Right cardiac atrium (tissue), 5 donors: Measurements from ENCODE around the gene BRWD1. TPM values are rescaled to one million over a fixed set of nuclear protein-coding genes. Genes with fewer than 3 reads are reported as not detected.

Experiments used
- ATAC-seq, 2 donors: fragments of 200-7000 bp; cut with Tn5 transposase; one replicate each; pipeline versions ENCODE4 v1.8.0 to v1.9.1; 2020; ENCODE audit warnings: moderate library complexity in 2 of 2, mild to moderate bottlenecking in 1 of 2
- DNase-seq, 3 donors: peaks; one replicate each; pipeline ENCODE4 v3.0.0-alpha.2; 2020
- H3K27ac ChIP-seq: one replicate; pipeline ENCODE4 v1.5.1; 2013; ENCODE audit warnings: mild to moderate bottlenecking, low read length, control low read depth, moderate library complexity
- H3K27me3 ChIP-seq: one replicate; pipeline ENCODE4 v1.6.1; 2013; ENCODE audit not compliant: control insufficient read depth, insufficient read depth
- H3K4me1 ChIP-seq: one replicate; pipeline ENCODE4 v1.6.1; 2013; ENCODE audit warnings: low read length; ENCODE audit not compliant: control insufficient read depth, insufficient read depth
- H3K4me3 ChIP-seq: one replicate; pipeline ENCODE4 v1.5.1; 2013; ENCODE audit warnings: low read length, control low read depth
- H3K9me3 ChIP-seq: one replicate; pipeline ENCODE4 v1.6.1; 2013; ENCODE audit warnings: low read length; ENCODE audit not compliant: control insufficient read depth
- WGBS: extraction: QIAGEN DNeasy Blood & Tissue Kit; methylation state at CpG from one replicate; pipeline ENCODE4 v1.1.7; 2013; 5-methylcytosine and 5-hydroxymethylcytosine counted together
- intact Hi-C, 4 donors: fragments of 100-400 bp; cut with DNase I; formaldehyde crosslinking; loops; one replicate each; pipeline versions ENCODE4 v1.11.0 to v1.14.0; 2022 to 2023
- polyA plus RNA-seq: library from polyadenylated mRNA; stranded (reverse); fragments of 200-250 nt; gene quantifications from one replicate; pipeline ENCODE4 v1.2.3, GENCODE V29; 2013
- total RNA-seq, 4 donors: library from RNA; stranded (reverse); fragmentation: NEBNext Ultra II Directional; extraction: Animal tissue kit (Norgen Biotek cat#: 25700); gene quantifications; one replicate each; pipeline ENCODE4 v1.2.1, GENCODE V29; 2021
- donor health status: healthy with polysubstance abuse.
- donor health status: DM: no; HTN: yes; CAD: no.
- donor health status: DM: no; HTN: no; CAD: no.
- donor health status: DM: no; HTN: yes; CAD: no; lungs with severe emphysema.
- donor health status: DM: yes; HTN: yes; CAD: no.

Gene BRWD1
- total and polyA plus RNA-seq, 5 donors, result 13.4 to 36.9 (median 31.3) TPM

DNA sequence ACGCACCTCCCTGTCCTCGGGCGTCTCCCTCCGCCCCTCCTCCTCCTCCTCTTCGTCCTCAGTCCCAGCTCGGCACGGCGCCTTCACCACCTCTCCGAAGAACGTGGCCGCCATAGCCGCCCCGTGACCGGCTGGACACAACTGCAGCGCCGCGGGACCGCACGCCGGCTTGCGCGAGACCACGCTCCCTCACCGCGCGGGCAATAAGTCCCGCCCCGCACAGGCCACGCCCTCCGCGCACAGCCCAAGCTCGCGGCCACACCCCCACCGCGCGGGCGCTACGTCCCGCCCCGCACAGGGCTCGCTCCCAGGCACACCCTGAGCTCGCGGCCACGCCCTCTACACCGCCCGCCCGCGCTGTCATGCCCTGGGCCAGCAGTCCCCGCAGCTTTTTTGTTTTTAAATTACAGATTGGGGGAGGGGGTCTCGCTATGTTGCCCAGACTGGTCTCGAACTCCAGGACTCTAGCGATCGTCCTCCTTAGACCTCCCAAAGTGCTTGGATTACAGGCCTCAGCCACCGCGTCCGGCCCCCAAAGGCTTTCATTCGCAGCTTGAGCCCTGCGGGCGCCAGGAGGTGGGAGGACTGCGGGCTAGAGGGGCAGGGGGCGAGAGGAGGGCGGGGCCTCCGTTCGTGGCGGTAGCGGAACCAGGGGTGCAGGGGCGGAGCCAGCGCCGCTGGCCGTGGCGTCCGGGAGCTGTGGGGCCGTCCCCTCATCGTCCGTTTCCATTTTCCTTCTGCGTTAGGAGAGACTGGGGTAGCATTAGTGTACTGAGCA lies 130.0 kb downstream of the BRWD1 start, which contains the start of gene PSMG1:
Gene PSMG1 (minus strand): TSS at position 180 of the 778 bp plus-strand sequence. CDS start 66 bp downstream, at position 114.
- H3K4me3 ChIP-seq, result peak within 1 kb of the TSS; percentile 63
- H3K27me3 ChIP-seq, result no peaks in the 10 kb centered on the region
- ATAC-seq, result peak; percentile 98 to 99
- peak within 1 kb of the TSS; percentile 81 for H3K27ac ChIP-seq
- intact Hi-C loops, result no loop called here
- no peaks in the 10 kb centered on the region for H3K9me3 ChIP-seq
- no peaks in the 10 kb centered on the region for H3K4me1 ChIP-seq
- WGBS, result 0% methylated on average over 75 of the region's 76 CpGs
- DNase-seq, result peak; percentile 96 to 99 (median 98)

- WGBS, result 2% methylated on average over 51 of the region's 51 CpGs
- Histone ChIP-seq H3K4me1 (no peaks in the 10 kb centered on the region), H3K9me3 (no peaks in the 10 kb centered on the region), H3K27me3 (no peaks in the 10 kb centered on the region), H3K4me3 (peak overlapping the region; percentile 63), H3K27ac (peak overlapping the region; percentile 14)
- DNase-seq, result no peak
- intact Hi-C loops, result no loop called here
- peak; percentile 2 to 8 for ATAC-seq
Observed at GRCh38 chr21:39182484-39183271, 130.8 kb downstream of the BRWD1 start.

DNA sequence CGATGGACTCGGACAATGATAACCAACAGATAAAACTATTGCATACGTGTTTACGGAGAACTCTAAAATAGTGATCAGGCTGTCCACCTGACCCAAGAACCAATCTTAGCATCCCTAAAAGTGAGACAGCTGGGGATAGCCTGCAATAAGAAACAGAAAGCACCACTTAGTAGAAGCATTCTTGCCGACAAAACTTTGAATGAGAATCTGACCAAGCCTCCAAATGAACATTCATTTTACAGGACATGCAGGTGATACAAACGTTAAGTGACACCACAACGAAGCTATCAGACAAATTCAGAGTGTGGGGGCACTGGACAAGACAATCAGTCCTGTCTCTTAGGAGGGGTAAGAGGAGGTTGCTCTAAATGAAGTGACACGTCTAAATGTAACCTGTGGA lies 131.4 kb downstream of the BRWD1 start:
- intact Hi-C loops, result no loop called here
- Histone ChIP-seq H3K4me1 (no peaks in the 10 kb centered on the region), H3K9me3 (no peaks in the 10 kb centered on the region), H3K27ac (no peak overlapping the region), H3K27me3 (no peaks in the 10 kb centered on the region), H3K4me3 (peak overlapping the region; percentile 63)
- ATAC-seq, result no peak
- DNase-seq, result no peak
- WGBS, result 60% methylated on average over 8 of the region's 8 CpGs

DNA sequence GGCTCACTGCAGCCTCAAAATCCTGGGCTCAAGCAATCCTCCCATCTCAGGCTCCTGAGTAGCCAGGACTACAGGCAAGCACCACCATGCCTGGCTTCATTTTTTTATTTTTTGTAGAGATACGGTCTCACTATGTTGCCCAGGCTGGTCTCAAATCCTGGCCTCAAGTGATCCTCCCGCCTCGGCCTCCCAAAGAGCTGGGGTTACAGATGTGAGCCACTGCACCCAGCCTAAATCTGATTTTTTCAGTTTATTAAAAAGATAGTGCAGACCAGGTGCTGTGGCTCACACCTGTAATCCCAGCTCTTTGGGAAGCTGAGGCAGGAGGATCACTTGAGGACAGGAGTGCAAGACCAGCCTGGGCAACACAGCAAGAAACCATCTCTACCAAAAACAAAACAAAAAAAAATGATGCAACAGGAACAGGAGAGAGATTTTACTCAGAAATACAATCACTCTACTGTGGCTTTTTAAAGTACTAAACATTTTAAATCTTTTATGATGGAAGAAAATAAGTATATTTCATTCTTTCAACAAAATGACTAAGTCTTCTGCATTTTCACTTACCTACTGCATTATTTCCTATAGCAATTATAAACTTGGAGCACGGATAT lies 132.1 kb downstream of the BRWD1 start:
- no peak for DNase-seq
- Histone ChIP-seq H3K4me3 (no peak overlapping the region), H3K4me1 (no peaks in the 10 kb centered on the region), H3K9me3 (no peaks in the 10 kb centered on the region), H3K27ac (no peak overlapping the region), H3K27me3 (no peaks in the 10 kb centered on the region)
- intact Hi-C loops, result no loop called here
- 89% methylated on average over 4 of the region's 4 CpGs for WGBS
- no peak for ATAC-seq

- Histone ChIP-seq H3K27ac (no peak overlapping the region), H3K4me1 (no peaks in the 10 kb centered on the region), H3K9me3 (no peaks in the 10 kb centered on the region), H3K4me3 (no peak overlapping the region), H3K27me3 (no peaks in the 10 kb centered on the region)
- DNase-seq (no peak), ATAC-seq (no peak)
- intact Hi-C loops, result no loop called here
- WGBS, result 96% methylated on average over 2 of the region's 2 CpGs
Observed at GRCh38 chr21:39180429-39181019, 132.9 kb downstream of the BRWD1 start.

DNA sequence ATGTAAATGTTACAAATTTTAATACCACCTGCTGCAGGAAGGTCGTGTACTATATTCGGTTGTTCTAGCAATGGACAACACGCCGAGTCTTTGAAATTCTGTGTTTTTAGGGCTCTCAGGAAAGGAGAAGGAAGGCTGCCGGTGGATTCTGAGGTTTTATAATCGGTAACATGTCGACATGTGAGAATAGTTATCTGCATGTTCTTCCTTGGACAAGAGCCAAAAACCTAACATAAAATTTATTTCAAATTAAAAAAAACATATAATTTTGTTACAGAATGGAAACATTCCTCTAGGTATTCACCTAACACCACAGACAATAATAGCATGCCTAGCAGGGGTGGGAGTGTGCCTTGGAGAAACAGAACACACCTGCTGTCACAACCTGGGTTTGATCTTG lies 135.0 kb downstream of the BRWD1 start:
- 81% methylated on average over 7 of the region's 7 CpGs for WGBS
- H3K4me1 ChIP-seq, result no peaks in the 10 kb centered on the region
- H3K4me3 ChIP-seq, result no peak overlapping the region
- intact Hi-C loops, result no loop called here
- no peak overlapping the region for H3K27ac ChIP-seq
- H3K27me3 ChIP-seq, result no peaks in the 10 kb centered on the region
- ATAC-seq, result no peak
- no peak for DNase-seq
- no peaks in the 10 kb centered on the region for H3K9me3 ChIP-seq

DNA sequence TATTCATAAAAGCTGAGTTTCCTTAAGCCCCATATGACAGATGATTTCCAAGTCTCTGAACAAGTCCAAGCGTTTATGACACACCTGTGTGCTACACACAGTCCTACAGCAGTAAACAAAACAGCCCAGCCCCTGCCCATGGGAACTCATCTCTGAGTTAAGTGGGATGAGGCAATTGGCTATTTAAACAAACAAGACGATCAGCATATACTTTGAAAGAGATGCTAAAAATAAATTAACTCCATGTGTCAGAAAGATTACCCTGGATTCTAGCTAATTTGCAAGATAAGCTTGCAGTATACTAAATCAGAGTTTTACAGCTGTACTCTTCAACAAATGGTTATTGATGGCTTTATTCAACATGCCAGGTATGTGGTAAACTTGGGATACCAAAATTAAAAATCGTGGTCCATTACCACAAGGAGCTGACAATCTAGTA lies 137.1 kb downstream of the BRWD1 start:
- intact Hi-C loops, result no loop called here
- H3K27ac ChIP-seq, result no peak overlapping the region
- WGBS, result 35% methylated on average over 3 of the region's 3 CpGs
- no peaks in the 10 kb centered on the region for H3K9me3 ChIP-seq
- ATAC-seq (no peak), DNase-seq (no peak)
- H3K27me3 ChIP-seq, result no peaks in the 10 kb centered on the region
- H3K4me3 ChIP-seq, result no peak overlapping the region
- H3K4me1 ChIP-seq, result no peaks in the 10 kb centered on the region

DNA sequence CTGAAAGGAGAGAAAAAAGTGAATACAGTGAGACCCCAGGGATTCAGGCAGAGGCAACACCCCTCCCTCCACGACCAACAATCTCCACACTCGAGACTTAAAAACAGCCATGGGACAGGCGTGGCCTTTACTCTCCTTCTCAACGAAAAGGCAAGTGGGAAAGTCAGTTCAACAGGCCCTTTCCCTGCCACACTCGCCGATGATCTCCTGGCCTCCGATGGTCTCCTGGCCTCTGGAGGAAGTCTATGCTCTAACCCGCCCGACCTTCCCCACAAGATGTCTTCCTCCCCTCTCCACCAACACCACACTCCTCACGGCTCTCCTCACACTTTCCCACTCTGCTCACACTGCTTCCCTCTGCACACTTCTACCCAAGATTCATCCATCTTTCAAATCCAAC lies 137.8 kb downstream of the BRWD1 start:
- H3K9me3 ChIP-seq, result no peaks in the 10 kb centered on the region
- 80% methylated on average over 10 of the region's 10 CpGs for WGBS
- no peaks in the 10 kb centered on the region for H3K27me3 ChIP-seq
- DNase-seq (no peak), ATAC-seq (no peak)
- no peaks in the 10 kb centered on the region for H3K4me1 ChIP-seq
- H3K27ac ChIP-seq, result no peak overlapping the region
- intact Hi-C loops, result no loop called here
- no peak overlapping the region for H3K4me3 ChIP-seq

DNA sequence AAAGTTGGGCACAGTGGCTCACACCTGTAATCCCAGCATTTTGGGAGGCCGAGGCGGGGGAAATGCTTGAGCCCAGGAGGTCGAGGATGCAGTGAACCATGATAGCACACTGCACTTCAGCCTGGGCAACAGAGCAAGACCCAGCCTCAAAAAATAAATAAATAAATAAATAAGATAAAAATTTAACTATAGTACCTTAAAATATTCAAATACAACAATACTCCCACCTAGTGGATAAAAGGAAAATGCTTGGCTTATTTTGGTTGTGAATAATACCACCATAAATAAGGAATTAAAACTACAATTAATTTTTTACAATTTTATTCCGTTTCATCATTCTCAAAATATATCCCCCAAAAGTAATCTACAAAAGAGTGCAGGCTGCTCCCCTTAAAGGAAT lies 138.3 kb downstream of the BRWD1 start:
- Histone ChIP-seq H3K4me1 (no peaks in the 10 kb centered on the region), H3K27me3 (no peaks in the 10 kb centered on the region), H3K4me3 (no peak overlapping the region), H3K27ac (no peak overlapping the region), H3K9me3 (no peaks in the 10 kb centered on the region)
- 89% methylated on average over 4 of the region's 4 CpGs for WGBS
- no peak for ATAC-seq
- intact Hi-C loops, result no loop called here
- no peak for DNase-seq

DNA sequence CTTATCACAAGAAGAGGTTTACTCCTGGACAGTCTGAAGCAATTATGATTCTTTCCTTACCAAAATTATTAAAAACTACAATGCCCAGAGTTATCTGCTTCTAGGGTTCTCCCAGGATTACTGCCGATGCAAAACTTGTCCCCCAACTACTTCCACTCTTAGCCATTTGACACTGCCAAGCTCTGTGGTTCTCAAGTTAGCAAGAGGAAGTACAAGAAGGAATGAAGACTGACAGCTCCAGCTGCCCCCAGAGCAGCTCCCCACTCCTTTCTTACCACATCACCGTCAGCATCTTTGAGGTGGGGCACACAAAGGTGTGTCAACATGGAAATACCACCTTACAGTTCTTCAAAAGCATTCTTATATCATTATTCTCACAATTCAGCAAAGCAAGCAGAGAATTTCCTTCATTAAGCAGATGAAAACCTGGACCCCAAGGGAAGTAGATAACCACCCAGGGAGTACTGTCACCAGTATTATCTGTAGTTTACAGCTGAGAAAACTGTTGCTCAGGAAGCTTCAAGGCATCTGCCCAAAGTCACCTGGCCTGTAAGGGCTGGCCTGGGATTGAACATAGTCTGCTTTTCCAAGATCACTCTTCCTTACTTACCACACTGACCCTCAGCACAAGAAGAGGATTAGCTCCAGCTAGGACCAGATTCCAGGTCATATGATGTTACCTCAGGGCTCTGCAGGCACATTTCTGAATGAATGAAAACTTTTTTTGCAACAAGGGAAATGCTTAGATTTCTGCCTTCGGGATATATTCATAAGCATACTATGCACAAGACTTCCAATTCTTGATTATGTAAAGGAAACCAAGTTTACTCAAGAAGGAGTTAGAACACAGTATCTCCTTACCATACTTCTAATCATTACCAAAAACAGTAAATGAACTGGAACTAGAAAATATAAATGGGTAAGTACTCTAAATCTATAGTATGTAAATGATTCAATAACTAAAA lies 139.4 kb downstream of the BRWD1 start:
- H3K27me3 ChIP-seq, result no peaks in the 10 kb centered on the region
- H3K4me1 ChIP-seq, result no peaks in the 10 kb centered on the region
- no peak overlapping the region for H3K27ac ChIP-seq
- DNase-seq (no peak), ATAC-seq (no peak)
- 81% methylated on average over 3 of the region's 3 CpGs for WGBS
- H3K9me3 ChIP-seq, result no peaks in the 10 kb centered on the region
- intact Hi-C loops, result no loop called here
- H3K4me3 ChIP-seq, result no peak overlapping the region
